SU-DHL-6 (cell line): Measurements from ENCODE around the gene KIF3B.

ENCODE experiments used
- H2AFZ ChIP-seq: fragments of 200-600 bp; sonication (generic); 2 replicates; pipeline ENCODE4 v1.6.1; 2014; ENCODE audit warnings: low read depth, mild to moderate bottlenecking, moderate library complexity, mixed read lengths, antibody characterized with exemption, low read length; ENCODE audit not compliant: severe bottlenecking
- H3F3A ChIP-seq: fragments of 200-600 bp; shearing (Covaris generic); 2 replicates; pipeline ENCODE4 v1.6.0; 2016; ENCODE audit warnings: antibody characterized with exemption, mild to moderate bottlenecking; ENCODE audit not compliant: insufficient read depth
- H3K27ac ChIP-seq: fragments of 200-600 bp; sonication (generic); 2 replicates; pipeline ENCODE4 v1.5.1; 2016; ENCODE audit warnings: low read depth, mild to moderate bottlenecking, low read length, moderate library complexity, mixed read lengths
- H3K27me3 ChIP-seq: fragments of 200-600 bp; sonication (generic), shearing (Covaris generic); 2 replicates; pipeline ENCODE4 v1.6.0; 2014; ENCODE audit warnings: mild to moderate bottlenecking, low read length
- H3K36me3 ChIP-seq: fragments of 200-600 bp; sonication (generic); 2 replicates; pipeline ENCODE4 v1.6.1; 2014; ENCODE audit warnings: mild to moderate bottlenecking, low read length, mixed read lengths
- H3K4me2 ChIP-seq: fragments of 300-600, 200-600 bp; shearing (Covaris generic), sonication (generic); 2 replicates; pipeline ENCODE4 v1.6.0; 2014; ENCODE audit warnings: low read length, low read depth, mild to moderate bottlenecking; ENCODE audit not compliant: poor library complexity, severe bottlenecking
- H3K4me3 ChIP-seq: fragments of 200-600 bp; sonication (generic); 2 replicates; pipeline ENCODE4 v1.5.1; 2014; ENCODE audit warnings: antibody characterized with exemption, low read length, mild to moderate bottlenecking, mixed read lengths; ENCODE audit not compliant: insufficient read depth, poor library complexity, severe bottlenecking
- H3K79me2 ChIP-seq: fragments of 200-600 bp; sonication (generic); 2 replicates; pipeline ENCODE4 v1.6.1; 2014; ENCODE audit warnings: mild to moderate bottlenecking, low read length, moderate library complexity; ENCODE audit not compliant: insufficient read depth
- H3K9ac ChIP-seq: fragments of 200-600 bp; sonication (generic); 2 replicates; pipeline ENCODE4 v1.7.0; 2014; ENCODE audit warnings: mild to moderate bottlenecking, low read length
- H3K9me2 ChIP-seq: fragments of 200-600 bp; sonication (generic); replicated peaks from 2 replicates; pipeline ENCODE4 v1.6.1; 2014; ENCODE audit warnings: low read length; ENCODE audit not compliant: insufficient read depth
- H3K9me3 ChIP-seq: fragments of 200-600 bp; sonication (generic); 2 replicates; pipeline ENCODE4 v1.6.1; 2014; ENCODE audit warnings: low read length, mixed read lengths; ENCODE audit not compliant: insufficient read depth
- H4K20me1 ChIP-seq: fragments of 200-600 bp; sonication (generic); 2 replicates; pipeline ENCODE4 v1.6.1; 2014; ENCODE audit warnings: low read depth, mild to moderate bottlenecking, antibody characterized with exemption, low read length, moderate library complexity, mixed read lengths
- EZH2phosphoT487 ChIP-seq: fragments of 200-600 bp; sonication (generic), shearing (Covaris generic); conservative IDR thresholded peaks from 2 replicates; pipeline ENCODE4 v1.6.1; 2018; ENCODE audit warnings: mild to moderate bottlenecking, antibody characterized with exemption, low read length, moderate library complexity, mixed read lengths
- TF ChIP-seq, protein P1 (sequence below): fragments of 200-600 bp; sonication (generic); IDR thresholded peaks from one replicate; pipeline ENCODE4 v1.5.1; 2017; ENCODE audit warnings: antibody characterized with exemption, mild to moderate bottlenecking, low read length, moderate library complexity; ENCODE audit not compliant: insufficient read depth, poor library complexity, severe bottlenecking

Gene KIF3B

DNA sequence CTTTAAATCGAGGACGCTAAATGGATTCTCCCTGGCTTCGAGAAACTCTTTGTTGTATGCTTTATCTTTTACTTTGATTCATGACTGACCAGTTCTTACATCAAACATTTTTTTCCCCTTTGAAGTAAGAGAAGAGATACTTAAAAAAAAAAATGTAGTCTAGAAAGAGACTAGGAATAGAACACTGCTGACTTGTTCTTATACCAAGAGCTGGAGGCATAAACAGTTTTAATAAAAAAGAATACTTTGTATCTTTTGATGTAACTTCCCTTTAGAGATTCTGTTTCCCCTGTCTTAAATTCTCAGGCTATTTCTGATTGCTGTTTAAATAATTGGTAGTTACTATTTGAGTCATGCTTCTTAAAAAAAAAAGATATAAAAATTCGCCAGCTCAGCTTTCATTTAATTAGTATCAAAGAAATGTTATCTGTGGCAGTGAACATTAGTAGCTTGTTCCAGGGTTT lies 85.5 kb downstream of the KIF3B start:
- H3K27me3 ChIP-seq: no peaks in the 10 kb centered on the region
- peaks cover 93% of the 10 kb centered on the region for H3K79me2 ChIP-seq
- H3K36me3 ChIP-seq: peaks cover 4% of the 10 kb centered on the region; the same call in 1 of the 2 replicates
- H3K9me3 ChIP-seq: no peaks in the 10 kb centered on the region
- no peak overlapping the region for H3K4me3 ChIP-seq
- H3F3A ChIP-seq: peaks cover 47% of the 10 kb centered on the region
- H4K20me1 ChIP-seq: peaks cover 4% of the 10 kb centered on the region; the same call in 1 of the 2 replicates
- peak overlapping the region; percentile 36 for H3K4me2 ChIP-seq
- H2AFZ ChIP-seq: no peak overlapping the region
- H3K27ac ChIP-seq: peak overlapping the region; percentile 2; the same call in 1 of the 2 replicates
- no peak overlapping the region; the same call in 1 of the 2 replicates for H3K9ac ChIP-seq
- H3K9me2 ChIP-seq: no peaks in the 10 kb centered on the region
- no peak for TF ChIP-seq EZH2phosphoT487
- TF ChIP-seq, protein P1, sequence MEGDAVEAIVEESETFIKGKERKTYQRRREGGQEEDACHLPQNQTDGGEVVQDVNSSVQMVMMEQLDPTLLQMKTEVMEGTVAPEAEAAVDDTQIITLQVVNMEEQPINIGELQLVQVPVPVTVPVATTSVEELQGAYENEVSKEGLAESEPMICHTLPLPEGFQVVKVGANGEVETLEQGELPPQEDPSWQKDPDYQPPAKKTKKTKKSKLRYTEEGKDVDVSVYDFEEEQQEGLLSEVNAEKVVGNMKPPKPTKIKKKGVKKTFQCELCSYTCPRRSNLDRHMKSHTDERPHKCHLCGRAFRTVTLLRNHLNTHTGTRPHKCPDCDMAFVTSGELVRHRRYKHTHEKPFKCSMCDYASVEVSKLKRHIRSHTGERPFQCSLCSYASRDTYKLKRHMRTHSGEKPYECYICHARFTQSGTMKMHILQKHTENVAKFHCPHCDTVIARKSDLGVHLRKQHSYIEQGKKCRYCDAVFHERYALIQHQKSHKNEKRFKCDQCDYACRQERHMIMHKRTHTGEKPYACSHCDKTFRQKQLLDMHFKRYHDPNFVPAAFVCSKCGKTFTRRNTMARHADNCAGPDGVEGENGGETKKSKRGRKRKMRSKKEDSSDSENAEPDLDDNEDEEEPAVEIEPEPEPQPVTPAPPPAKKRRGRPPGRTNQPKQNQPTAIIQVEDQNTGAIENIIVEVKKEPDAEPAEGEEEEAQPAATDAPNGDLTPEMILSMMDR: no peak

DNA sequence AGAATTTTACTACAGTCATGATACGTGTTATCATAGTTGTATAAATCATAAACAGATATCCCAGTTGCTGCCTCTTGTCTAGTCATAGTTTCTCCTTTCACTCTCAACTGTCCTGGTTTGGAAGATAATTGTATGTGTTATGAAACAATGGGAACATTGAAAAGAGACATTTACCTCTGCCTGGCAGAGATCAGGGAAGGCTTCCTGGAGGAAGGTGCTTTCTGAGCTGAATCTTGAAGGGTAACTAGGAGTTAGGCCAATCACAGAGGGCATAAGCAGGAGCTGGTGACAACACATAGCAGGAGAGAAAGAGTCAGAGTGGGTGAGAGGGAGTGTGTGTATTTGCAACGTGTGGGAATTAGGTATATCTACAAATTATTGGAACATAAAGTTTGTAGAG lies 86.0 kb downstream of the KIF3B start:
- Histone ChIP-seq H3K9me2 (no peaks in the 10 kb centered on the region), H3K27ac (peak overlapping the region; percentile 2; the same call in 1 of the 2 replicates), H3K4me3 (no peak overlapping the region), H3K36me3 (peaks cover 4% of the 10 kb centered on the region; the same call in 1 of the 2 replicates), H3K4me2 (peak overlapping the region; percentile 36), H3K9ac (no peak overlapping the region; the same call in 1 of the 2 replicates), H3F3A (peaks cover 51% of the 10 kb centered on the region), H3K9me3 (no peaks in the 10 kb centered on the region), H3K79me2 (peaks cover 98% of the 10 kb centered on the region), H3K27me3 (no peaks in the 10 kb centered on the region), H2AFZ (no peak overlapping the region), H4K20me1 (peaks cover 8% of the 10 kb centered on the region; the same call in 1 of the 2 replicates)
- no peak for TF ChIP-seq EZH2phosphoT487
- TF ChIP-seq, protein P1: no peak

DNA sequence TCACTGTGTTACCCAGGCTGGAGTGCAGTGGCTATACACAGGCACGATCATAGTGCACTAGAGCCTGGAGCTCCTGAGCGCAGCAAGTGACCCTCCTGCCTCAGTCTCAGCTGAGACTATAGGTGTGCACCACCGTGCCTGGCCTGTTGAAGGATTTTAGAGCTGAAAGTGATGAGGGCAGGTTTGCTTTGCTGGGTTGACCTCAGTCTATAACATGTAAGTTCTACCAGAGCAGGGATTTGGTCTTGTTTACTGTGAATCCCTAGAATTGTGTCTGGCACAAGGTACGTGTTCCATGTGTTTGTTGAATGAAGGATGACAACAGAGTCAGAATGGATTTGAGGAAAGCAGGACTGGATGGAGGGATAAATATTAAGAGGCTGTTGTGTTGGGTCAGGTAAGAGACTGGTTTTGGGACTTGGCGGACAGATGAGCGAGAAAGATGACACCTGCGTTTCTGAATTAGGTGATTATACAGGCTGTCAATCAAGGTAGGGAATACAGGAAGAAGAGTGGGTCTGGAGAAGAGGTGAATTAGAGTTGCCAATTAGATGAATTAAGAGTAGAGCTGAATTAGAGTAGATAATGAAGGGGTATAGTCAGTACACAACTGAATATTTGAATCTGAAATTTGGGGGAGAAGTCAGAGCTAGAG lies 87.2 kb downstream of the KIF3B start:
- peaks cover 47% of the 10 kb centered on the region for H3F3A ChIP-seq
- H3K79me2 ChIP-seq: peaks cover 99% of the 10 kb centered on the region
- H3K27ac ChIP-seq: peak overlapping the region; percentile 24; the same call in 1 of the 2 replicates
- H2AFZ ChIP-seq: no peak overlapping the region
- H3K4me2 ChIP-seq: peak overlapping the region; percentile 6
- H3K36me3 ChIP-seq: peaks cover 4% of the 10 kb centered on the region; the same call in 1 of the 2 replicates
- no peaks in the 10 kb centered on the region for H3K27me3 ChIP-seq
- no peaks in the 10 kb centered on the region for H3K9me3 ChIP-seq
- no peak overlapping the region for H3K4me3 ChIP-seq
- no peaks in the 10 kb centered on the region for H3K9me2 ChIP-seq
- H3K9ac ChIP-seq: no peak overlapping the region
- H4K20me1 ChIP-seq: peaks cover 8% of the 10 kb centered on the region; the same call in 1 of the 2 replicates
- no peak for TF ChIP-seq EZH2phosphoT487
- TF ChIP-seq, protein P1: no peak
